PC-9 (cell line): ENCODE measurements around the gene HHLA2.

Experiments used
- EZH2 ChIP-seq: fragments of 200-600 bp; sonication (generic); IDR thresholded peaks from 2 replicates; pipeline ENCODE4 v1.8.0; 2017; ENCODE audit warnings: antibody characterized with exemption, low read depth
- TF ChIP-seq, protein P1 (sequence below): fragments of 200-600 bp; sonication (generic); conservative IDR thresholded peaks from 2 replicates; pipeline ENCODE4 v1.6.1; 2017; ENCODE audit warnings: mixed run types, antibody characterized with exemption, mild to moderate bottlenecking, moderate library complexity

DNA sequence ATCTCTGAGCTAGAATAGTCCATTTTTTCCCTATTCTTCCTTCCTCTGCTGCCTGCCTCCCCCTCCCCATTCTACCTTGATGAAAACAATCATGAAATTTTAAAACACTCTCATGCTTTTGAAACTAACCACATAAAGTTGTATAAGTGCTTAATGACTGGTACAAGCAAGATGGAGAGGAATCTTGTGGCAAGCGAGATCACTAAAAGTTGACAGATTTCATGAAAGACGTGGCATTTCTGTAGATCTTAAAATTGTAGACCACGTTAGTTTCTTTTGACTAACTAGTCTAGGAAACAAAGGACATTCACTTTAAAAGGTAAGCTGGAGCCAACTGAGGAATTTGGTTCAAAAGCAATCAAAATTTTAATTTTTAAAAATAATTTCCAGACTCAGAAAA lies 35.4 kb downstream of the HHLA2 start:
- TF ChIP-seq, protein P1, sequence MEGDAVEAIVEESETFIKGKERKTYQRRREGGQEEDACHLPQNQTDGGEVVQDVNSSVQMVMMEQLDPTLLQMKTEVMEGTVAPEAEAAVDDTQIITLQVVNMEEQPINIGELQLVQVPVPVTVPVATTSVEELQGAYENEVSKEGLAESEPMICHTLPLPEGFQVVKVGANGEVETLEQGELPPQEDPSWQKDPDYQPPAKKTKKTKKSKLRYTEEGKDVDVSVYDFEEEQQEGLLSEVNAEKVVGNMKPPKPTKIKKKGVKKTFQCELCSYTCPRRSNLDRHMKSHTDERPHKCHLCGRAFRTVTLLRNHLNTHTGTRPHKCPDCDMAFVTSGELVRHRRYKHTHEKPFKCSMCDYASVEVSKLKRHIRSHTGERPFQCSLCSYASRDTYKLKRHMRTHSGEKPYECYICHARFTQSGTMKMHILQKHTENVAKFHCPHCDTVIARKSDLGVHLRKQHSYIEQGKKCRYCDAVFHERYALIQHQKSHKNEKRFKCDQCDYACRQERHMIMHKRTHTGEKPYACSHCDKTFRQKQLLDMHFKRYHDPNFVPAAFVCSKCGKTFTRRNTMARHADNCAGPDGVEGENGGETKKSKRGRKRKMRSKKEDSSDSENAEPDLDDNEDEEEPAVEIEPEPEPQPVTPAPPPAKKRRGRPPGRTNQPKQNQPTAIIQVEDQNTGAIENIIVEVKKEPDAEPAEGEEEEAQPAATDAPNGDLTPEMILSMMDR: no peak
- TF ChIP-seq EZH2: no peak
